GM19023 (cell line): ENCODE measurements around the gene ITPK1.

Experiments
- ATAC-seq: cut with Tn5 transposase; IDR thresholded peaks from one replicate; pipeline ENCODE4 v1.9.1; 2021; ENCODE audit warnings: mild to moderate bottlenecking, moderate library complexity; ENCODE audit not compliant: unreplicated experiment

Gene ITPK1

GRCh38 chr14:92930737-92931602 is 184.8 kb downstream of the ITPK1 start:
- no peak for ATAC-seq

GRCh38 chr14:92929689-92930608 is 185.8 kb downstream of the ITPK1 start:
- no peak for ATAC-seq

GRCh38 chr14:92928961-92929688 is 186.6 kb downstream of the ITPK1 start:
- no peak for ATAC-seq

- ATAC-seq: no peak
Measured at GRCh38 chr14:92928258-92928629, 187.5 kb downstream of the ITPK1 start.

GRCh38 chr14:92927349-92928257 is 188.1 kb downstream of the ITPK1 start:
- ATAC-seq: no peak

GRCh38 chr14:92926931-92927330 is 188.8 kb downstream of the ITPK1 start:
- no peak for ATAC-seq

- ATAC-seq: no peak
Measured at GRCh38 chr14:92926180-92926845, 189.4 kb downstream of the ITPK1 start.

GRCh38 chr14:92925446-92925845 is 190.3 kb downstream of the ITPK1 start:
- no peak for ATAC-seq

- no peak for ATAC-seq
Measured at GRCh38 chr14:92924247-92924646, 191.5 kb downstream of the ITPK1 start.

GRCh38 chr14:92923744-92924103 is 192.0 kb downstream of the ITPK1 start:
- no peak for ATAC-seq

GRCh38 chr14:92922883-92923743 is 192.6 kb downstream of the ITPK1 start, which contains the start of gene CHGA:
CHGA (plus strand) TSS chr14:92923150; CDS start chr14:92923360, 210 bp downstream.
- no peak for ATAC-seq

GRCh38 chr14:92922155-92922735 is 193.5 kb downstream of the ITPK1 start:
- no peak for ATAC-seq

- no peak for ATAC-seq
Measured at GRCh38 chr14:92920001-92920400, 195.7 kb downstream of the ITPK1 start.

GRCh38 chr14:92917956-92918355 is 197.8 kb downstream of the ITPK1 start:
- no peak for ATAC-seq

GRCh38 chr14:92917041-92917940 is 198.4 kb downstream of the ITPK1 start:
- no peak for ATAC-seq

- no peak for ATAC-seq
Measured at GRCh38 chr14:92916201-92916600, 199.5 kb downstream of the ITPK1 start.

- no peak for ATAC-seq
Measured at GRCh38 chr14:92914087-92914656, 201.6 kb downstream of the ITPK1 start.
